HG03521 (cell line): Measurements from ENCODE around the gene SDF2L1.
"Not testable (repeated sequence)": the region's sequence is repeated elsewhere in the genome, so short reads cannot be mapped to it uniquely, and the experiment has no call there.

ENCODE experiments used
- ATAC-seq: cut with Tn5 transposase; IDR thresholded peaks from one replicate; pipeline ENCODE4 v1.9.1; 2021; ENCODE audit warnings: mild to moderate bottlenecking, moderate library complexity; ENCODE audit not compliant: unreplicated experiment

Gene SDF2L1

DNA sequence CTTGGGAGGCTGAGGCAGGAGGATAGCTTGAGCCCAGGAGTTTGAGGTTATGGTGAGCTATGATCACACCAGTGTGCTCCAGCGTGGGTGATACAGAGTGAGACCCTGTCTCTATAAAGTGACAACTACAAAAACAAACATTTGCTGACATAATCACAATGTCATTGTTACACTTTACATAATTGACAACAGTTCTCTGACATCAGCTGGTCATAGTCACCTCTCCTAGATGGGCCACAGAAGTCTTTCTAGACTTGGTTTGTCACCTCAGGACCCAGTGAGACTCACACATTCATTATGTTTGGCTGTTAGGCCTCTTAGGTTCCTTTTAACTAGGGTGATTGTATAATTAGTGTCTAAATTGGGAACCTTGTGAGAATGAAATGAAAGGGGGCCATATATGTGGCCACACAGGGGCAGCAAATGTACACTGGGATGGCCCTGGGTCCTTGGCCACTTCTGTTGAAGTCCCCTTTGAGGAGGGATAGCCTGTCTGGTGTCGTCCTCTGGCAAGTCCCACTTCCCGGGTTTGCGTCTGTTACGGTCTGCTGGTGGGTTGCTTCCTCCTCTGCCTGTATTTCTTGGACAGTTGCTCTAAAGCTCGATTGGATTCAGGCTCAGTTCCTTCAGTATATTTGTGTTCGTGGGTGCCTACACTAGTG is 17.9 kb downstream of the SDF2L1 start:
- no peak for ATAC-seq

GRCh38 chr22:21660904-21661303 is 18.8 kb downstream of the SDF2L1 start:
- ATAC-seq: no peak

GRCh38 chr22:21661991-21662390 is 19.9 kb downstream of the SDF2L1 start:
- no peak for ATAC-seq

DNA sequence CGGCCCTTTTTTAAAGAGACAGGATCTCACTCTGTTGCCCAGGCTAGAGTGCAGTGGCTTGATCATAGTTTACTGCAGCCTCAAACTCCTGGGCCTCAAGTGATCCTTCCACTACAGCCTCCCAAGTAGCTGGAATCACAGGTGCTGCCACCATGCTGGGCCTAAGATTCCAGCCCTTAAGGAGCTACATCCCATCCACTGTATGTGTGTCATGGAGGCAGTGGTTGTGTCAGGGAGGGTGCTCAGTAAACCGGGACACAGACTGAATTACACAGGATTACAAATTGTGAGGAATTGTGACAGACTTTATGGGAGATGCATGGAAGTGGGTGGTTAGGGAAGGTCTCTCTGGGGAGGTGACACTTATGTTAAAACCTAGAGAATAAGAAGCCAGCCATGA is 21.6 kb downstream of the SDF2L1 start:
- ATAC-seq: no peak

- no peak for ATAC-seq
Measured at GRCh38 chr22:21665047-21665851, 23.1 kb downstream of the SDF2L1 start.

- ATAC-seq: no peak
Measured at GRCh38 chr22:21666786-21667185, 24.7 kb downstream of the SDF2L1 start.

GRCh38 chr22:21669026-21669425 is 26.9 kb downstream of the SDF2L1 start:
- ATAC-seq: no peak

DNA sequence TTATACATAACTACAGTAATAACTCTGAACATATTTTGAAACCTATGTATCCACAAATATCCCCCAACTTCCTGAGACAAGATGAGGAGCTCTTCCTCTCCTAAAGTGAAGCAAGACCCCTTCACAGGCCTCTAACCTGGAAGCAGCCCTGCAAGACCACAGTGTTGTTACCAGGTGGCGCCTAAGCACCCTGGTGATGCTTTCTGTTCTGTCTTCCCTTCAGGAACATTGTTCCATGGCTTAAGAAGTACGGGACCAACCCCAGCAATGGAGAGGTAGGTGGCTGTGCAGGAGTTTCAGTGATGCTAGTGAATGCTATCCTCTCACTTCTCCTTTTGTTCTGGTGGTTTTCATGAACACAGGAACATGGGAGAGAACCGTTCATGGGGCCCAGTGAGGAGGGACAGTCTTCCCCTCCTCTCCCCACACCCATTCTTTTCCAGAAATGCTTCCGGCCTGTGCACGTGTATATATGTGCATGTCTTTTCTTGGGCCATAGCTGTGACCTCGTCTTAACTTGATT is 30.1 kb downstream of the SDF2L1 start:
- ATAC-seq: no peak

GRCh38 chr22:21673534-21674321 is 31.6 kb downstream of the SDF2L1 start:
- ATAC-seq: no peak

GRCh38 chr22:21674638-21675245 is 32.6 kb downstream of the SDF2L1 start:
- no peak for ATAC-seq

- no peak for ATAC-seq
Measured at GRCh38 chr22:21677606-21678443, 35.7 kb downstream of the SDF2L1 start.

- not testable (repeated sequence) for ATAC-seq
Measured at GRCh38 chr22:21678842-21679241, 36.7 kb downstream of the SDF2L1 start.

GRCh38 chr22:21679383-21679782 is 37.3 kb downstream of the SDF2L1 start:
- no peak for ATAC-seq

GRCh38 chr22:21680830-21681565 is 38.9 kb downstream of the SDF2L1 start:
- ATAC-seq: no peak

GRCh38 chr22:21681566-21682370 is 39.7 kb downstream of the SDF2L1 start:
- no peak for ATAC-seq

DNA sequence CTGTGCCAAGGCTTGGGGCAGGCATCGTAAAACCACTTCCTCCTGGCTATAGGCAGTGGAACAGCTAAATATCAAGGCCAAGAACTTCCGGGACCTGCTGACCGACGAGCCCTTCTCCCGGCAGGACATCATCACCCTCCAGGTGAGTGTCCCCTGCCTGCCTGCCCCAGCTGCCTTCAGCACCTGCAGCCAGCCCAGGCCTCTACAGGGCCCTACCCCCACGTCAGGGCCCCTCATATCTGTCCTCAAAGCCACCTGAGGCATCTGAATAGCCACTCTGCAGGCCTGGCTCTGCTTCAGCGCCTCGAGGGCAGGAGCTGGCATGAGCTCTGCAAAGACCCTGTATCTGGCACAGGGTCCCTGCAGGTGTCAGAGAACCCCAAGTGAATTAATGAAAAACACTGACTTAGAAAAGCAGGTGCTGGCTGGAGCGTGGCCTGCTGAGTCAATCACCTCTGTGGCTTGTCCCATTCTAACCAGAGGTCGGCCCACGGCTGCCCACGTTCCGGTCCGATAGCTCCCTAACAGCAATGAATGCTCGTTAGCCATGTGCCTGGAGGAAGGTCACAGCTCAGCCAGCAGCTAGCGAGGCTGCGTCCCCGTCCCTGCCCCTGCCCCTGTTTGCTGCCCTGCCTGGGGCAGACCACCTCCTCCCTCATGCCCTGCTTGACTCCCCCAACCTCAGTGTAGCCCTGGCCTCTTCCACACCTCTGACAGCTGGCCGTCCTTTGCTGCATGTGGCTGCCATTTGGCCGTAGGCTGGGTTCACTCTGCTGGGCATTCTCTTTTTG is 40.5 kb downstream of the SDF2L1 start:
- no peak for ATAC-seq

GRCh38 chr22:21683401-21683811 is 41.3 kb downstream of the SDF2L1 start:
- ATAC-seq: no peak
